Peyer's patch (tissue), 4 donors: ENCODE measurements around the gene ABLIM1. TPM values are rescaled to one million over a fixed set of nuclear protein-coding genes. Genes with fewer than 3 reads are reported as not detected.

ENCODE experiments used
- DNase-seq, 3 donors: peaks; one replicate each; pipeline ENCODE4 v3.0.0-alpha.2; 2017 to 2019
- H3K27ac ChIP-seq, 4 donors: fragments of 200-600 bp; sonication (generic); one replicate each; pipeline ENCODE4 v1.5.1; 2016 to 2019
- H3K27me3 ChIP-seq, 2 donors: fragments of 200-600 bp; sonication (generic); one replicate each; pipeline ENCODE4 v1.5.1; 2019
- H3K36me3 ChIP-seq, 3 donors: fragments of 200-600 bp; sonication (generic); one replicate each; pipeline ENCODE4 v1.5.1; 2016 to 2019
- H3K4me1 ChIP-seq, 4 donors: fragments of 200-600 bp; sonication (generic); one replicate each; pipeline ENCODE4 v1.5.1; 2016 to 2019
- H3K4me3 ChIP-seq, 4 donors: fragments of 200-600 bp; sonication (generic); 1 replicate in 3 of 4; 2 replicates in 1 of 4; pipeline ENCODE4 v1.5.1; 2016 to 2019; ENCODE audit warnings: mild to moderate bottlenecking in 1 of 4
- H3K9me3 ChIP-seq, 4 donors: fragments of 200-600 bp; sonication (generic); one replicate each; pipeline ENCODE4 v1.5.1; 2016 to 2019; ENCODE audit warnings: mild to moderate bottlenecking in 1 of 4
- CTCF ChIP-seq, 6 experiments: fragments of 450-650 bp in 4 of 6; fragments of 200-600 bp in 2 of 6; sonication (generic) in 1 of 6; IDR thresholded peaks; one replicate each; pipeline ENCODE4 v1.5.1; 2017 to 2019; ENCODE audit warnings: antibody characterized with exemption in 6 of 6, mild to moderate bottlenecking in 3 of 6, moderate library complexity in 1 of 6
- POLR2A ChIP-seq, 2 donors: fragments of 450-650 bp; IDR thresholded peaks; one replicate each; pipeline ENCODE4 v1.5.1; 2017; ENCODE audit warnings: antibody characterized with exemption in 2 of 2, mild to moderate bottlenecking in 2 of 2, moderate library complexity in 2 of 2
- total RNA-seq, 4 donors: library from RNA; depleted of rRNA; stranded (reverse); fragments of >200 nt; gene quantifications; one replicate each; pipeline ENCODE4 v1.1.0, GENCODE V29; 2016

Gene ABLIM1
- total RNA-seq, 4 donors from 2014 or later: 91.6 to 145 (median 121) TPM

DNA sequence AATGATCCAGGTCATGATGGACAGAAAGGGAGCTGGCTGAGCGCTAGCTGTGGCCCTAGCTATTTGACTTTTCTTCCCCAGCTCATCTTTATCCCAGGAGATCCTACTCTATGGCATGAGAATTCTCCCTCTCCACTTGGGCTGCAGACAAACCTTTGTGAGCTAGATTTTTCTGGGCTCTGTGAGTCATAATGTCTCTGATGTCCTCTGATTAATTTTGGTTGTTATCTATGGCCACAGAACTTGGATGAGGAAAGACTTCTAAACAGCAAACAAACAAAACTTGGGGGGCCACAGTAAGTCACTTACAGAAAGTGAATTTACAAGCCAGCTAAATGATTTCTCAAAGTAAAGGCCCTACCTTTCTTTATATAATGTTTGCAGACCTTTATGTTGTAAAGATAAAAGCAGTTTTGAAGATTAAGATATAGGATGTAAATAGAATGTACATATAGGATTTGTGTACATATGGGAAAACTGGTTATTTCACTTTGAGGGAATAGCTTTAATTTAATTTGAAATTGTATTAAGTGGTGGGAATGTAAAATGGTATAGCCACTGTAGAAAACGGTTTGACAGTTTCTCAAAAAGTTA lies 10.4 kb downstream of the ABLIM1 start:
- Histone ChIP-seq H3K4me1 (peaks cover 0 to 1% (median 0%) of the 10 kb centered on the region in 4 donors), H3K27me3 (no peaks in the 10 kb centered on the region), H3K4me3 (no peak overlapping the region), H3K9me3 (no peaks in the 10 kb centered on the region), H3K27ac (no peak overlapping the region), H3K36me3 (no peaks in the 10 kb centered on the region)
- DNase-seq: no peak
- no peak for TF ChIP-seq CTCF (IDR thresholded peaks at IDR 0.05)
- no peak for TF ChIP-seq POLR2A (IDR thresholded peaks at IDR 0.05)

DNA sequence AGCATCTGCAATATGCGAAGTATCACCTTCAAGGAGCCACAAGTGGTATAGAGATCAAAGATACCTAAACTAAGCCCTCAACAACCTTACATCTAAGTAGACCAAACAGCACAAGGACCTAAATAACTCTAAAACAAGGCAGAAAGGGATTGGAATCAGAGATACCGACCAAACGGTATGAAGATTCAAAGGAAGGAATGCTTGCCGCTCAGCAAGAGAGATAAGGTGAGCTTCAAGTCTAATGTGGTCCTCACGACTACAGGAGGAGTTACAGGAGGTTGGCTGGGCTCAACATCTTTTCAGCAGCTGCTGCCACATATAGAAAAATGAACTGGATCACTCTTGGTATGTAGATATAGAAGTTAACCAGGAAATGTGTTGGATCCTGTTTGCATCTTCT lies 11.6 kb downstream of the ABLIM1 start:
- no peaks in the 10 kb centered on the region for H3K27me3 ChIP-seq
- no peak overlapping the region for H3K4me3 ChIP-seq
- H3K9me3 ChIP-seq: no peaks in the 10 kb centered on the region
- TF ChIP-seq POLR2A (IDR thresholded peaks at IDR 0.05) (no peak), CTCF (IDR thresholded peaks at IDR 0.05) (no peak)
- H3K4me1 ChIP-seq: no peaks in the 10 kb centered on the region
- H3K27ac ChIP-seq: no peak overlapping the region
- DNase-seq: no peak
- H3K36me3 ChIP-seq: no peaks in the 10 kb centered on the region

GRCh38 chr10:114645706-114646105 lies 12.4 kb downstream of the ABLIM1 start:
- no peak for DNase-seq
- H3K27ac ChIP-seq: no peak overlapping the region
- no peak overlapping the region for H3K4me3 ChIP-seq
- TF ChIP-seq CTCF (IDR thresholded peaks at IDR 0.05): no peak
- no peak for TF ChIP-seq POLR2A (IDR thresholded peaks at IDR 0.05)
- H3K4me1 ChIP-seq: no peaks in the 10 kb centered on the region
- no peaks in the 10 kb centered on the region for H3K27me3 ChIP-seq
- no peaks in the 10 kb centered on the region for H3K36me3 ChIP-seq
- H3K9me3 ChIP-seq: no peaks in the 10 kb centered on the region

DNA sequence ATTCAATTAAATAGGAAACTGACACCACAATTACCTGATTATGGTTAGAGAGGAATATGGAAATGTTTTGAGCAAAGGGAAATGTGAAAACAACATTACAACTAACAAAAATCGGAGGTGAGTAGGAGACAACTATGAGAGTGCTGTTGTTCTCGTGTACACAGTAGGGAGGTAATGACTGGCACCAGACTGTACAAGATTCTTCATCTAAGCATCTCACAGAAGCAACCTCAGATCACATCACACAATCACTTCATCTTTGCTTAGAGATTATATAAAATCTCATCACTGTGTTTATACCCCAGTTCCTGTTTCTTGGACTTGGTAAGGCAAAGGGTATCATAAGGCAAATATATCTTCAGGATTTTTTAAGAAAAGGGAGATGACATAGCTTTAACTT lies 14.9 kb downstream of the ABLIM1 start:
- TF ChIP-seq POLR2A (IDR thresholded peaks at IDR 0.05) (no peak), CTCF (IDR thresholded peaks at IDR 0.05) (no peak)
- no peak overlapping the region for H3K4me3 ChIP-seq
- H3K9me3 ChIP-seq: no peaks in the 10 kb centered on the region
- no peak overlapping the region for H3K27ac ChIP-seq
- H3K36me3 ChIP-seq: no peaks in the 10 kb centered on the region
- DNase-seq: no peak
- H3K4me1 ChIP-seq: no peaks in the 10 kb centered on the region
- H3K27me3 ChIP-seq: no peaks in the 10 kb centered on the region

DNA sequence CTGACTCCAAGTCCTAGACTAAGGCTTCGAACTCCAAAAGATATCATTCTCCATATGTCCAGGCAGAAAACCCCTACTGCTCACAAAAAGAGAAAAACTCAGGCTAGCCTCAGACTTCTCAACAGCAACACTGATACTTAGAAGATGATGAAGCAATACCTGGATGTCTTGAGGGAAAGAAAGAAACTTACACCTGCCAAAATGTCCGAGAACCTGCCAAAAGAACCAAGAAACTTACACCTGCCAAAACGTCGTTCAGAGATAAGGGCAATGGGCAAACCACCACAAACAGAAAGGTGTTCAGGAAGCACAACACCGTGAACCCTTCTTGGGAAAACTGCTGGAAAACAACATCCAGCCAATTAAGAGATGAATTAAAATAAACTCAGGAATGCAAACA lies 15.3 kb downstream of the ABLIM1 start:
- H3K4me1 ChIP-seq: no peaks in the 10 kb centered on the region
- TF ChIP-seq POLR2A (IDR thresholded peaks at IDR 0.05): no peak
- H3K27ac ChIP-seq: no peak overlapping the region
- H3K27me3 ChIP-seq: no peaks in the 10 kb centered on the region
- DNase-seq: no peak
- H3K9me3 ChIP-seq: no peaks in the 10 kb centered on the region
- no peaks in the 10 kb centered on the region for H3K36me3 ChIP-seq
- H3K4me3 ChIP-seq: no peak overlapping the region

DNA sequence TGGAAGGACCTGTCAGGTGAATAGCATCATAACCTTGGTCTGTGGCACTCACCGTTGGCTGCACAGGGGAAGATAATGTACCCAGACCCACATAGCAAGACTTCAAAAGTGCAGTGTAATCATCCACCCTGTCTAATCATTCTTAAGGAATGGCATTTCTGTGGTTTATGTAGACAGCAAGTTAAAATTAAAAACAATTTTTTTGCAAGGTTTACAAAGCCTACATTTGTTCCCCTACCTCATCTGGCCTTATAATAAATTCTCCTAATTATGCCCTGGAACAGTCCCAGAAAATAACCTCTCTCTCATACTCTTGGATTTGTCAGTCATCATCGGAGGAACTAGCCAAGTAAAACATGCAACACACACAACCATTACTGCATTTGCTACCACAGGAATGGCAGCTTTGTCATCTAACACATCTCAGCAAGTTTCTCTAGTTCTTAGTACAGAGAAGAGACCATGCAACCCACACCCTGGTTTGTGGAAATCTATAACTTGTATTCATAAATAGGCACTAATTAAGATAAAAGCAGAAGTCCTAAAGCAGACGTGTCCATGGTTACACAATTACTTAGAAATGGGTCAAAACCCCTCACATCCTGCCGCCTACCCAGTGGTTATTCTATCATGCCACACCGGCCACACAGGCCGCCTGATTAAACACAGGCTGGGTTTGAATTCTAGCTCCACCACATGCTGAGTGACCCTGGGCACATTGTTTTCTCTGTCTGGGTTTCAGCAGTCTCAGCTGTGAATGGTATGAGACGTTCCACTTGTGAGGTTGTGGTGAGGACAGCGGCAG lies 19.1 kb downstream of the ABLIM1 start:
- no peak for TF ChIP-seq CTCF (IDR thresholded peaks at IDR 0.05)
- TF ChIP-seq POLR2A (IDR thresholded peaks at IDR 0.05): no peak
- Histone ChIP-seq H3K4me1 (peaks cover 0 to 7% (median 0%) of the 10 kb centered on the region in 4 donors), H3K36me3 (no peaks in the 10 kb centered on the region), H3K27ac (no peak overlapping the region), H3K4me3 (no peak overlapping the region), H3K27me3 (no peaks in the 10 kb centered on the region), H3K9me3 (no peaks in the 10 kb centered on the region)
- DNase-seq: no peak
